GM12892 (cell line): ENCODE data around the gene EMILIN1.

Experiments
- DNase-seq: peaks from one replicate; pipeline ENCODE4 v3.0.0; 2011; ENCODE audit not compliant: insufficient read length
- FAIRE-seq: peaks from 2 replicates; lab custom pipeline; 2011; peaks lifted over from hg19 to GRCh38; lab: Jason Lieb, UNC
- POLR2A ChIP-seq: IDR thresholded peaks from 2 replicates; pipeline ENCODE4 v1.6.1; 2011; ENCODE audit warnings: low read depth, low read length, control low read depth
- POLR2AphosphoS5 ChIP-seq: IDR thresholded peaks from 2 replicates; pipeline ENCODE4 v1.6.1; 2011; ENCODE audit warnings: low read depth, low read length, control low read depth
- TAF1 ChIP-seq: IDR thresholded peaks from 2 replicates; pipeline ENCODE4 v1.6.1; 2011; ENCODE audit warnings: low read depth, mild to moderate bottlenecking, control low read depth, low read length, borderline replicate concordance

EMILIN1 gene

GRCh38 chr2:27091746-27092695 lies 13.6 kb downstream of the EMILIN1 start:
- DNase-seq (no peak), FAIRE-seq (no peak)
- TF ChIP-seq POLR2A (no peak), POLR2AphosphoS5 (no peak), TAF1 (no peak)

GRCh38 chr2:27092696-27093429 lies 14.4 kb downstream of the EMILIN1 start:
- no peak for TF ChIP-seq TAF1
- TF ChIP-seq POLR2A, result no peak
- TF ChIP-seq POLR2AphosphoS5, result no peak
- FAIRE-seq (no peak), DNase-seq (no peak)

- TF ChIP-seq TAF1, result no peak
- no peak for TF ChIP-seq POLR2AphosphoS5
- no peak for TF ChIP-seq POLR2A
- DNase-seq, result no peak
- FAIRE-seq, result no peak
Measured at GRCh38 chr2:27093430-27094352, 15.3 kb downstream of the EMILIN1 start.

- no peak for FAIRE-seq
- no peak for DNase-seq
- TF ChIP-seq TAF1 (no peak), POLR2A (no peak), POLR2AphosphoS5 (no peak)
Measured at GRCh38 chr2:27094353-27094984, 16.1 kb downstream of the EMILIN1 start.

- FAIRE-seq (no peak), DNase-seq (no peak)
- TF ChIP-seq TAF1, result no peak
- TF ChIP-seq POLR2AphosphoS5, result no peak
- no peak for TF ChIP-seq POLR2A
Measured at GRCh38 chr2:27095427-27095744, 17.0 kb downstream of the EMILIN1 start.

- TF ChIP-seq POLR2AphosphoS5 (no peak), TAF1 (no peak), POLR2A (no peak)
- FAIRE-seq (peak; percentile 89), DNase-seq (peak; percentile 81)
Measured at GRCh38 chr2:27095745-27096651, 17.6 kb downstream of the EMILIN1 start.

- no peak for DNase-seq
- TF ChIP-seq POLR2A, result no peak
- no peak for TF ChIP-seq POLR2AphosphoS5
- no peak for TF ChIP-seq TAF1
- no peak for FAIRE-seq
Measured at GRCh38 chr2:27096748-27097297, 18.4 kb downstream of the EMILIN1 start.

- DNase-seq (no peak), FAIRE-seq (no peak)
- TF ChIP-seq POLR2A, result no peak
- no peak for TF ChIP-seq POLR2AphosphoS5
- no peak for TF ChIP-seq TAF1
Measured at GRCh38 chr2:27097341-27097740, 18.9 kb downstream of the EMILIN1 start.

GRCh38 chr2:27099334-27099955 lies 21.0 kb downstream of the EMILIN1 start:
- DNase-seq (no peak), FAIRE-seq (no peak)
- TF ChIP-seq TAF1 (no peak), POLR2A (no peak), POLR2AphosphoS5 (no peak)
